ENCODE measurements around the gene TMEM229A. TPM values are rescaled to one million over a fixed set of nuclear protein-coding genes. Genes with fewer than 3 reads are reported as not detected.
"Not testable (repeated sequence)": the region's sequence is repeated elsewhere in the genome, so short reads cannot be mapped to it uniquely, and the experiment has no call there.

The TMEM229A gene
- not detected in 2 replicates for total RNA-seq

- H3K4me1 ChIP-seq (ENCODE audit: insufficient read depth, low read length), result no peaks in the 10 kb centered on the region
- TF ChIP-seq, protein P1, sequence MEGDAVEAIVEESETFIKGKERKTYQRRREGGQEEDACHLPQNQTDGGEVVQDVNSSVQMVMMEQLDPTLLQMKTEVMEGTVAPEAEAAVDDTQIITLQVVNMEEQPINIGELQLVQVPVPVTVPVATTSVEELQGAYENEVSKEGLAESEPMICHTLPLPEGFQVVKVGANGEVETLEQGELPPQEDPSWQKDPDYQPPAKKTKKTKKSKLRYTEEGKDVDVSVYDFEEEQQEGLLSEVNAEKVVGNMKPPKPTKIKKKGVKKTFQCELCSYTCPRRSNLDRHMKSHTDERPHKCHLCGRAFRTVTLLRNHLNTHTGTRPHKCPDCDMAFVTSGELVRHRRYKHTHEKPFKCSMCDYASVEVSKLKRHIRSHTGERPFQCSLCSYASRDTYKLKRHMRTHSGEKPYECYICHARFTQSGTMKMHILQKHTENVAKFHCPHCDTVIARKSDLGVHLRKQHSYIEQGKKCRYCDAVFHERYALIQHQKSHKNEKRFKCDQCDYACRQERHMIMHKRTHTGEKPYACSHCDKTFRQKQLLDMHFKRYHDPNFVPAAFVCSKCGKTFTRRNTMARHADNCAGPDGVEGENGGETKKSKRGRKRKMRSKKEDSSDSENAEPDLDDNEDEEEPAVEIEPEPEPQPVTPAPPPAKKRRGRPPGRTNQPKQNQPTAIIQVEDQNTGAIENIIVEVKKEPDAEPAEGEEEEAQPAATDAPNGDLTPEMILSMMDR (IDR thresholded peaks at IDR 0.05; ENCODE audit: extremely low read depth, low read depth, low read length), result no peak
- peak within 1 kb of the TSS; percentile 25 for H3K4me3 ChIP-seq (ENCODE audit: insufficient read depth, low read length)
- H3K27ac ChIP-seq (ENCODE audit: low read depth, low read length), result no peak within 1 kb of the TSS
- H3K4me2 ChIP-seq (ENCODE audit: insufficient read depth, low read length), result peak within 1 kb of the TSS; percentile 28
- H3K9me3 ChIP-seq (ENCODE audit: low read depth, low read length), result no peaks in the 10 kb centered on the region
- no peaks in the 10 kb centered on the region for H4K20me1 ChIP-seq (ENCODE audit: insufficient read depth, low read length)
- DNase-seq (ENCODE audit: insufficient read length, low spot score, missing footprints), result peak; percentile 92
- no peak within 1 kb of the TSS for H2AFZ ChIP-seq (ENCODE audit: low read length)
- no peaks in the 10 kb centered on the region for H3K36me3 ChIP-seq (ENCODE audit: insufficient read depth, low read length)
- no peaks in the 10 kb centered on the region for H3K79me2 ChIP-seq (ENCODE audit: insufficient read depth, low read length)
- H3K27me3 ChIP-seq (ENCODE audit: insufficient read depth, low read length), result peaks cover 18% of the 10 kb centered on the region
Observed at GRCh38 chr7:124032369-124033094, at the start of gene TMEM229A. Gene TMEM229A (minus strand): TSS chr7:124033067. CDS start chr7:124033003, 64 bp downstream.

DNA sequence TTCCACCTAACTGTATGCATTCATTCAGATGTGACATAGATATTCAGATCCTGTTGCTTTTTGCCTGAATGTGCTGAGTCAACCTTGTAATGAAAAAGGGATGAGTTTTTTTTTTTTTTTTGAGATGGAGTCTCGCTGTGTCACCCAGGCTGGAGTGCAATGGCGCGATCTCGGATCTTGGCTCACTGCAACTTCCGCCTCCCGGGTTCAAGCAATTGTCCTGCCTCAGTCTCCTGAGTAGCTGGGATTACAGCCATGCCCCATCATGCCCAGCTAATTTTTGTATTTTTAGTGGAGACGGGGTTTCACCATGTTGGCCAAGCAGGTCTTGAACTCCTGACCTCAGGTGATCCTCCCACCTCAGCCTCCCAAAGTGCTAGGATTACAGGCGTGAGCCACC is 49.4 kb upstream of the TMEM229A start:
- not testable (repeated sequence) for H3K4me1 ChIP-seq (ENCODE audit: insufficient read depth, low read length); DNase-seq (ENCODE audit: insufficient read length, low spot score, missing footprints); H3K9me3 ChIP-seq (ENCODE audit: low read depth, low read length); H3K79me2 ChIP-seq (ENCODE audit: insufficient read depth, low read length); H3K4me2 ChIP-seq (ENCODE audit: insufficient read depth, low read length); H3K36me3 ChIP-seq (ENCODE audit: insufficient read depth, low read length); H2AFZ ChIP-seq (ENCODE audit: low read length); H3K27ac ChIP-seq (ENCODE audit: low read depth, low read length); H3K4me3 ChIP-seq (ENCODE audit: insufficient read depth, low read length); H3K27me3 ChIP-seq (ENCODE audit: insufficient read depth, low read length); H4K20me1 ChIP-seq (ENCODE audit: insufficient read depth, low read length)

DNA sequence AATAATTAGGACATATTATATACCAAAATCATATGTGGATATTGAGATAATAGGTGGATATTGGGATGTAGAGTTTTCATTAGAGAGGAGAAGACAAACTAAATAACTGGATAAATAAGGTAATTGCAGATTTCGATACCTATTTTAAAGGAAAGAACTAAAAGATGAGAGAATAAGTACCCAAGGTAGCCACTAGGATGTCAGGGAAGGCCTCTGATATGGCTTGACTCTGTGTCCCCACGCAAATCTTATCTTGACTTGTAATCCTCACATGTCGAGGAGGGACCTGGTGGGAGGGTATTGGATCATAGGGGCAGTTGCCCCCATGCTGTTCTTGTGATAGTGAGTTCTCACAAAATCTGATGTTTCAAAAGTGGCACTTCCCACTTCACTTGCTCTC is 44.7 kb upstream of the TMEM229A start:
- no peak for DNase-seq (ENCODE audit: insufficient read length, low spot score, missing footprints)
- Histone ChIP-seq H2AFZ (ENCODE audit: low read length) (no peak overlapping the region), H3K36me3 (ENCODE audit: insufficient read depth, low read length) (no peaks in the 10 kb centered on the region), H3K27me3 (ENCODE audit: insufficient read depth, low read length) (no peaks in the 10 kb centered on the region), H3K9me3 (ENCODE audit: low read depth, low read length) (no peaks in the 10 kb centered on the region), H3K4me1 (ENCODE audit: insufficient read depth, low read length) (no peaks in the 10 kb centered on the region), H3K4me3 (ENCODE audit: insufficient read depth, low read length) (no peak overlapping the region), H3K79me2 (ENCODE audit: insufficient read depth, low read length) (no peaks in the 10 kb centered on the region), H3K4me2 (ENCODE audit: insufficient read depth, low read length) (no peak overlapping the region), H4K20me1 (ENCODE audit: insufficient read depth, low read length) (no peaks in the 10 kb centered on the region), H3K27ac (ENCODE audit: low read depth, low read length) (no peak overlapping the region)
- TF ChIP-seq, protein P1 (IDR thresholded peaks at IDR 0.05; ENCODE audit: extremely low read depth, low read depth, low read length), result no peak

DNA sequence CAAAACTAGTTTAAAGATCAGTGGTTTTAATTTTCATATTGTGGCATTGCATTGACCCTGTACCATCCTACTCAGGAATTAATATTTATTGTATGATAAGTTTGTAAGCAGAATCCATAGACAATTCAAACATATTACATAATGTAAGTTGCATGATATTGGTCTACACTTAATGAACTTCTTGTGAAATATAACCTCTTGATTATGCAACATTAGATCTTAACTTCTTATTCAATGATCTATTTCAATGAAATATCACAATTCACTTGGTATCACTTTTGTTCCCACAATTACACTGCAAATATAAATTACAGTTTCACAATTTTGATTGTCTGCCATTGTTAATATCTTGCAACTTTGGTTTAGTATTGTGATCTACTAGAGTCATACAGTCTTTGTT is 44.0 kb upstream of the TMEM229A start:
- Histone ChIP-seq H3K27ac (ENCODE audit: low read depth, low read length) (no peak overlapping the region), H3K4me3 (ENCODE audit: insufficient read depth, low read length) (no peak overlapping the region), H4K20me1 (ENCODE audit: insufficient read depth, low read length) (no peaks in the 10 kb centered on the region), H3K79me2 (ENCODE audit: insufficient read depth, low read length) (no peaks in the 10 kb centered on the region), H3K4me1 (ENCODE audit: insufficient read depth, low read length) (no peaks in the 10 kb centered on the region), H3K9me3 (ENCODE audit: low read depth, low read length) (no peaks in the 10 kb centered on the region), H3K36me3 (ENCODE audit: insufficient read depth, low read length) (no peaks in the 10 kb centered on the region), H3K27me3 (ENCODE audit: insufficient read depth, low read length) (no peaks in the 10 kb centered on the region), H2AFZ (ENCODE audit: low read length) (no peak overlapping the region), H3K4me2 (ENCODE audit: insufficient read depth, low read length) (no peak overlapping the region)
- TF ChIP-seq, protein P1 (IDR thresholded peaks at IDR 0.05; ENCODE audit: extremely low read depth, low read depth, low read length), result no peak
- no peak for DNase-seq (ENCODE audit: insufficient read length, low spot score, missing footprints)
